ENCODE results near the gene CCDC170. TPM values are rescaled to one million over a fixed set of nuclear protein-coding genes. Genes with fewer than 3 reads are reported as not detected.

Gene CCDC170
- total and polyA plus RNA-seq, 4 donors, result 2.4 to 24.1 (median 13.2) TPM

GRCh38 chr6:151614630-151615029 lies 120.8 kb downstream of the CCDC170 start:
- TF ChIP-seq CTCF (IDR thresholded peaks at IDR 0.05; ENCODE audit: control extremely low read depth, extremely low read depth), result no peak
- no peak for DNase-seq
- H3K4me3 ChIP-seq, result no peak overlapping the region
- ATAC-seq (ENCODE audit: insufficient read depth, low FRiP score), result no peak
- no peaks in the 10 kb centered on the region for H3K36me3 ChIP-seq (ENCODE audit: control insufficient read depth in 4 of 4, insufficient read depth in 4 of 4, low read length in 4 of 4)
- H3K9me3 ChIP-seq (ENCODE audit: control insufficient read depth in 4 of 4, insufficient read depth in 3 of 4, low read length in 3 of 4), result peaks cover 0 to 4% (median 0%) of the 10 kb centered on the region in 4 donors
- H3K27ac ChIP-seq (ENCODE audit: low read depth in 1 of 2, low read length in 1 of 2), result no peak overlapping the region
- whole genome bisulfite sequencing, 2 donors, result 88 to 94% methylated on average over 4 of the region's 4 CpGs
- H3K9ac ChIP-seq (ENCODE audit: insufficient read depth in 1 of 2, low read length in 2 of 2), result no peak overlapping the region
- no peaks in the 10 kb centered on the region for H3K27me3 ChIP-seq (ENCODE audit: control insufficient read depth in 3 of 3, insufficient read depth in 3 of 3, low read length in 2 of 3)
- H3K4me1 ChIP-seq (ENCODE audit: control insufficient read depth in 5 of 5, insufficient read depth in 5 of 5, low read length in 5 of 5), result no peaks in the 10 kb centered on the region

GRCh38 chr6:151616091-151616513 lies 122.3 kb downstream of the CCDC170 start:
- DNase-seq (no peak), ATAC-seq (ENCODE audit: insufficient read depth, low FRiP score) (no peak)
- 32 to 37% methylated on average over 5 of the region's 5 CpGs for WGBS, 2 donors
- Histone ChIP-seq H3K36me3 (ENCODE audit: control insufficient read depth in 4 of 4, insufficient read depth in 4 of 4, low read length in 4 of 4) (no peaks in the 10 kb centered on the region), H3K9ac (ENCODE audit: insufficient read depth in 1 of 2, low read length in 2 of 2) (no peak overlapping the region), H3K4me1 (ENCODE audit: control insufficient read depth in 5 of 5, insufficient read depth in 5 of 5, low read length in 5 of 5) (no peaks in the 10 kb centered on the region), H3K27me3 (ENCODE audit: control insufficient read depth in 3 of 3, insufficient read depth in 3 of 3, low read length in 2 of 3) (no peaks in the 10 kb centered on the region), H3K27ac (ENCODE audit: low read depth in 1 of 2, low read length in 1 of 2) (no peak overlapping the region), H3K4me3 (no peak overlapping the region), H3K9me3 (ENCODE audit: control insufficient read depth in 4 of 4, insufficient read depth in 3 of 4, low read length in 3 of 4) (peaks cover 0 to 4% (median 0%) of the 10 kb centered on the region in 4 donors)
- TF ChIP-seq CTCF (IDR thresholded peaks at IDR 0.05; ENCODE audit: control extremely low read depth, extremely low read depth), result no peak

- TF ChIP-seq CTCF (IDR thresholded peaks at IDR 0.05; ENCODE audit: control extremely low read depth, extremely low read depth), result no peak
- ATAC-seq (ENCODE audit: insufficient read depth, low FRiP score), result no peak
- WGBS, 2 donors, result 85 to 87% methylated on average over 2 of the region's 2 CpGs
- Histone ChIP-seq H3K27ac (ENCODE audit: low read depth in 1 of 2, low read length in 1 of 2) (no peak overlapping the region), H3K4me3 (no peak overlapping the region), H3K9me3 (ENCODE audit: control insufficient read depth in 4 of 4, insufficient read depth in 3 of 4, low read length in 3 of 4) (peaks cover 0 to 4% (median 0%) of the 10 kb centered on the region in 4 donors), H3K36me3 (ENCODE audit: control insufficient read depth in 4 of 4, insufficient read depth in 4 of 4, low read length in 4 of 4) (no peaks in the 10 kb centered on the region), H3K27me3 (ENCODE audit: control insufficient read depth in 3 of 3, insufficient read depth in 3 of 3, low read length in 2 of 3) (no peaks in the 10 kb centered on the region), H3K9ac (ENCODE audit: insufficient read depth in 1 of 2, low read length in 2 of 2) (no peak overlapping the region), H3K4me1 (ENCODE audit: control insufficient read depth in 5 of 5, insufficient read depth in 5 of 5, low read length in 5 of 5) (no peaks in the 10 kb centered on the region)
- no peak for DNase-seq
Observed at GRCh38 chr6:151616600-151616999, 122.8 kb downstream of the CCDC170 start.

GRCh38 chr6:151617539-151617938 lies 123.7 kb downstream of the CCDC170 start:
- no peaks in the 10 kb centered on the region for H3K4me1 ChIP-seq (ENCODE audit: control insufficient read depth in 5 of 5, insufficient read depth in 5 of 5, low read length in 5 of 5)
- no peak overlapping the region for H3K27ac ChIP-seq (ENCODE audit: low read depth in 1 of 2, low read length in 1 of 2)
- no peak overlapping the region for H3K4me3 ChIP-seq
- no peaks in the 10 kb centered on the region for H3K36me3 ChIP-seq (ENCODE audit: control insufficient read depth in 4 of 4, insufficient read depth in 4 of 4, low read length in 4 of 4)
- no peaks in the 10 kb centered on the region for H3K27me3 ChIP-seq (ENCODE audit: control insufficient read depth in 3 of 3, insufficient read depth in 3 of 3, low read length in 2 of 3)
- WGBS, 2 donors, result 93 to 100% methylated on average over 2 of the region's 2 CpGs
- no peak overlapping the region for H3K9ac ChIP-seq (ENCODE audit: insufficient read depth in 1 of 2, low read length in 2 of 2)
- ATAC-seq (ENCODE audit: insufficient read depth, low FRiP score), result no peak
- no peak for DNase-seq
- no peak for TF ChIP-seq CTCF (IDR thresholded peaks at IDR 0.05; ENCODE audit: control extremely low read depth, extremely low read depth)
- peaks cover 0 to 4% (median 0%) of the 10 kb centered on the region in 4 donors for H3K9me3 ChIP-seq (ENCODE audit: control insufficient read depth in 4 of 4, insufficient read depth in 3 of 4, low read length in 3 of 4)

Data from lung (tissue), 12 donors.